HG02981 (cell line): ENCODE data around the gene RRBP1.

Experiments used
- ATAC-seq: cut with Tn5 transposase; IDR thresholded peaks from one replicate; pipeline ENCODE4 v1.9.1; 2021; ENCODE audit warnings: mild to moderate bottlenecking, moderate library complexity; ENCODE audit not compliant: unreplicated experiment

The RRBP1 gene

DNA sequence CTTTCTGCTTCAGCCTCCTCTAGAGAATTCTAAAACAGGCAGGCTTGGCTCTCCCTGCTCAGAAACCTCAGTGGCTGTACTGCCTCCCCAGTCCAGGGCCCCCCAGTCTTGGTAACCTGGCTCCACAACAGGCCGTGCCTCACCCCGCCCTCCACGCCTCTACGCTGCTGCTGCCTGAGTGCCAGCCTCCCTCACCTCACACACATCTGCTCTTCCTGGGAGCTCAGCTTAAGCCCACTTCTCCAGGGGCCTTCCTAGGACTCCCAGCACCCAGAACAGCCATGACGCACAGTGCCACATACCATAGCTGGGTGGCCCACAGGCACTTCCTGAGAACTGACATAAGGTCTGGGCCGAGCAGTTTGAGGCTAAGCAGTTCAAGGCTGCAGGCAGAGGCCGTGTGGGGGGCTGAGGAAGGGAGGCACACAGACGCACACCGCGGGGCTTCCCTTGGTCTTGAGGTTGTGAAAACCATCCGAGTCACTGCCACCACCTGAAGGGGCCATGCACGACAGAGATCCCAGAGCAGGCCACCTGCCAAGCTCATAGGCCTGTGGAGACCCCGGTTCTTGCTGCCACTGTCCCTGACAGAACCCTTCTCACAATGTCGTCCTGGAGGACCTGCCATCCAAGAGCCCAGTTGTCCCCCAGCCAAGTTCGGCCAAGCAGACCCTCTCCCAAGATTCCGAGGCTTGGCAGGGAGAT, 69.6 kb downstream of the RRBP1 start:
- ATAC-seq: no peak

DNA sequence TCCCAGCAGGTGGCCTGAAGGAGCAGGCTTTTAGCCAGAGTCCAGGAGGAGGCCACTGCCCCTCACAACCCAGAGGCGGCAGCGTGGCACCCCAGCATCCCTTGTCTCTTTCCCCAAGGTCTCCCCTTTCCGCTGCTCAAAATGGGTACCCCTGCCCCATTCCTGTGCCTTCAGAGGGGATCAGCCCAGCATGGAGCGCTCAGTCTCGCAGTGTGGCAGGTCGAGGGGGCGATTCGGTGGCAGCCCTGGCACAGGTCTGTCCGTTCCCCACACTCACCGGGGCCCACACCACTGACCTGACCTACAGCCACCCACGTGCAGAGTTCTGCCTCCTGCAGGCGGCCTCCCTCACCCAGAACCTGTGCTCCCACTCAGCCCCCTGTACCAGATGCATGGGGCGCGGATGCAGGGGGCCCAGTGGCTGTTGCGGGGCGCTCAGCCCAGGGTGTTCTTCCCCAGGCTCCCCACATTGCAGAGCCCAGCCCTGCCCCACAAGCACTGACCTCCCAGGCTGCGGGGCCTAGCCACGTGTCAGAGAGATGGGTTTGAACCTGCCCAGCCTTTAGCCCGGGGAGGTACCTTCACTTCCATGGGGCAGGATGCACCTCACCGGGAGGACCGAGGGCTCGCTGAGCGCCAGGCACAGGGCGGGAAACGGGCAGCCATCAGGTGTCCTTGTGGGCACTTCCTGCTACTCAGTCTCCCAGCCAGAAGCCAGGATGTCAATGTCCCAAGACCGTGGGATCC, 70.3 kb downstream of the RRBP1 start:
- no peak for ATAC-seq

DNA sequence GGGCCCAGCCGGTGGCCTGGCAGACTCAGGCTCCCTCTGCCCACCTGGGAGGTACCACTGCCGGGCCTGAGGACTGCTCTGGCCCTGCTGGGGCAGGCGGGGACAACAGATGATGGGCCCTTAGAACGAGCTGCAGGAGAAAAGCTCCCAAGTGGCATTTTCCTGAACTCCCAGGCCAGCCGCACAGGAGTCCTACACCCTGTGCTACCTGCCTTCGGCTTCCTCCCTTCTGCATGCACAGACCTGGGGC, 70.8 kb downstream of the RRBP1 start:
- no peak for ATAC-seq

DNA sequence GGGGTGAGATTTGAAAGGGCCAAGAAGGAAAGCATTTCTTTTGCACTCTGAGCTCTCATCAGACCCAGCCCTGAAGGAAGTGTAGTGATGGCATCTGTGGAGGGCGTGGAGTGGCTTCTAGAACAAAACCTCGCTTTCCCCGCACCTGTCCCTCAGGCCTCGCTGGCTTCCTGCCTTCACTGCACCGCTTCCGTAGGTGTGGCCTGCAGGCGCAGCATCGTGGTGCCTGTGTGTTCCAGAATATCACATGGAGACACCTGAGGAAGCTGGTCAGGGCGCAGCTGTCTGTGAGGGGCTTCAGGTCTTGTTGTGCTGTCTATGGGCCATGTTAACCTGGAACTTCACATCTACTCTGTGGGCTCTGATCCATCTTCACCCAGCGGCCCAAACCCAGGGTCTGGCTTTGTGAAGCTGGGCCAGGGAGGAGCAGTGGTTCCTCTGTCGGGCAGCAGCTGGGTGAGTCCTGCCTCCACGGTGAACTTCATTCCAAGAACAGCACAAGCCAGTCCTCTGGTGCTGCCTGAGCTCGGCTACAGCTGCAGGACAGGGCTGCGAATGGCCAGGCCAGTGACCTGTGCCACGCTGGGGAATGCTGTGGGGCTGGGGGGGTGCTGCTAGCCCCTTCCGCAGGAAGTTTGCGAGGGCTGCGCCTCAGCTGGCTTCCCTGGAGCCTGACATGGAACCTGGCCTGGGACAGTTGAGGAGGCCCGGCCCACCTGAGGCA, 71.3 kb downstream of the RRBP1 start:
- ATAC-seq: no peak

DNA sequence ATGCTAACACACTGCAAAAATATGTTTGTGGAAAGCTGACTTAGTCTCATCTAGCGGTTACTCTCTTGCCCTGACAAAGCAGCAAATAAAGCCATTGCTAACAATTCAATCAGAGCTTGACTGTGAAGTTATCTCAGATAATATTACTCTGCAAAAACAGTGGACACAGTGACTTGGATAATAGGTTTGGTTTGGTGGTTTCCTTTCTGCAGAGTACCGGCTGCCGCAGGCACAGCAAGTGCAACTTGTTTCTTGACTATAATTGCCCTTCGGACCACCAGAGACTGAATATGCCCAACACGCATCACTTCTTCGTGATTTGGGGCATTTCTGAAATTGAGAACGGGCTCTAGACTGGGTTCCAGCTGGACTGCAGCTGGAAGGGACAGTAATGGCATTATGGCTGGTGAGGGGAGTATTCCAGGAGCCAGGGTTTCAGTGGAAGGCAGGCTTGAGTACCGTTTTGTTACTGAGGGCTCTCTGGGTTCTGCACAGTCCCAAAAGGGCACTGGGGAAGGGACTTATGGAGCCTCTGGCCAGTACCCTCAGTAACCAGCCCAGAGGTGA, 72.1 kb downstream of the RRBP1 start:
- no peak for ATAC-seq

DNA sequence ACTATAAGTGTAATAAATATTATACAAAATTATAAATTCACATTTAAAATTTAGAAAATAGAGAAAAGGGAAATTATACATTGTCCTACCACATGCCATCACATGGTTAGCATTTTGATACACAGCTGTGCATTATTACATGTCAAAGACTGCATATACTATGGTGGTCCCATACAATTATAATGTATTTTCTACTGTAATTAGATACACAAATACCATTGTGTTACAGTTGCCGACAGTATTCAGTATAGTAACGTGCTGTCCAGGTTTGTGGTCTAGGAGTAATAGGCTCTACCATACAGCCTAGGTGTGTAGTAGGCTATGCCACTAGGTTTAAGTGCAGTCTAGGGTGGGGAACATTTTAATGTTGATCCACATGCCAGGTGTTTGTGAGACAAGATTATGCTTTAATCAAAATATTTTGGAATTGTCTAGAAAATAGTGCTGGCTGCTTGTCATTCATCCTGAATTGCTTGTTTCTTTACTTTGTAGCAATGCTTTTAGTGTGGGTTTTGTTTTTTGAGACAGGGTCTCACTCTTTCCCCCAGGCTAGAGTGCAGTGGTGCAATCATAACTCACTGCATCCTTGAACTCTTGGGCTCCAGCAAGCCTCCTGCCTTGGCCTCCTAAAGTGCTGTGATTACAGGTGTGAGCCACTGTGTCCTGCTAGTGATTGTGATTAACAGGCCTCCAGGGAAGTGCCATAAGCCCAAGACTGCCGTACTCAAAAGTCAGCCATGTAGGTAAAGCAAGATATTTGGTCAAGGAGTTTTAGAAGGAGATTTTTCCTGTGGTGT, 73.1 kb downstream of the RRBP1 start:
- ATAC-seq: no peak

DNA sequence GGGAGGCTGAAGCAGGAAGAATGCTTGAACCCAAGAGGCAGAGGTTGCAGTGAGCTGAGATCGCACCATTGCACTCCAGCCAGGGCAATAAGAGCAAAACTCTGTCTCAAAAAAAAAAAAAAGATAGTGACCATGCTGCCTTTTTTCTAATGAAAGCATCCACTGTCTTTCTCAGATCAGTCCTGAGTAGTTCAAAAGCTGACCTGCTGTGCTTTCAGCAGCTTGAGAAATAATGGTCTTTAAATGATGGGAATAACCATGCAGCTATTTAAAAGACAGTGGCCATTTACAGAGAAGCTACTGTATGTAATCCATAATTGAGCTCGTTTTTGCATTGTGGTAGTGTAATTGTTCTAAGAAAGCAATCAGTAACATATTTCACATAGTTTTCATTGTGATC, 76.0 kb downstream of the RRBP1 start:
- no peak for ATAC-seq

DNA sequence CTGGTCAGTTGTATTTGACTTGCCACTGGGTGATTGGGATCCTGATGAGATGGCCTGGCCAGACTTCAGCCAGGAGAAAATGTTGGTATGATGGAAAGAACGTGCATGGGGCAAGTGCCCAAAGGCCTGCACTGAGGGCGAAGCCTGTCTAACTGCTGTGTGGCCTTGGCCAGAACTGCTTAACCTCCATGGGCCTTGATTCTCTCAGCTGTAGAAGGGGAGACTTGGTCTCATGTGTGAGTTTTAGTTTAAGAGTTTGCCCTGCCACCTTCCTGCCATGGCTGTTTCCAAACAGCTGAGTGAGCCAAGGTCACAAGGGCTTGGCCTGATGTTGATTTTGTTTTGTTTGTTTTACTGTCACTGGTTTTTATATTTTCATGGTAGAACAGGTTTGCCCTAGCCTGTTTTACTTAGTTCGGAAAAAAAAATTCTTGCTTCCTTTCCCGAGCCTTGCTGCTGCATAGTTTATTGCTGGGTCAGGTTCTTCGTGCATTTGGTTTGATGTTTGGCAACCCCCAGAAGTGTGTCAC, 76.8 kb downstream of the RRBP1 start:
- ATAC-seq: no peak

DNA sequence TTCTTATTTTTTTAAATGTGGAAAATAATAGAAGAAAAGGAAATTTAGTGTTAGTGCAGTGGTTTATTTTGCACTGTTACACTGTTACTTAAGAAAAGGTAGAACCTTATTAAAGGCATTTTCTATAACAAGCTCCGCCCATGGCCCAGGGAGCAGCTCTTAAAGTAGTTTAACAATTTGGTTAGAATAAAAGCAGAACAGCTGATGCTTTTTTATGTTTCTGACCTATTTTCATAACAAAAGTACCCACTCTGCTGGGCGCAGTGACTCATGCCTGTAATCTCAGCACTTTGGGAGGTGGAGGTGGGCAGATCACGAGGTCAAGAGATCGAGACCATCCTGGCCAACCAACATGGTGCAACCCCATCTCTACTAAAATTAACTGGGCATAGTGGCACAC, 79.5 kb downstream of the RRBP1 start:
- ATAC-seq: no peak

DNA sequence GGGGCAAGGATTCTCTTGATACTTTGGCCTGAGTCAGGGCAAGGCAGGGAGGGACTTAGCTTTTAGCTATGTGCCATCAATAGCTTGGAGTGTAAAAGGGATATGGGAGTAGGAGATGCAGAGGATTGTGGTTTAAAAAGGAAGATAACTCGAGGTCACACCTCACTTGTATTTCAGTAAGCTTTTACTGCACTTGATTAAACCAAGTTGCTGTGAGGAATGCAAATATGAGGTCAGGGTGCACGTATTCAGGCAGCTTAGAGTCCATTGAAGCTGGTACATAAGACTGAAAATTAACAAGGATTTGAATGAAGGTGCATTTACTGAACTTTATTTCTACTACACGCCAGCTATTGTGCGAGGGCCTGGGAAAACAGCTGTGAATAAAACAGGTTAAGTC, 80.1 kb downstream of the RRBP1 start:
- ATAC-seq: no peak

DNA sequence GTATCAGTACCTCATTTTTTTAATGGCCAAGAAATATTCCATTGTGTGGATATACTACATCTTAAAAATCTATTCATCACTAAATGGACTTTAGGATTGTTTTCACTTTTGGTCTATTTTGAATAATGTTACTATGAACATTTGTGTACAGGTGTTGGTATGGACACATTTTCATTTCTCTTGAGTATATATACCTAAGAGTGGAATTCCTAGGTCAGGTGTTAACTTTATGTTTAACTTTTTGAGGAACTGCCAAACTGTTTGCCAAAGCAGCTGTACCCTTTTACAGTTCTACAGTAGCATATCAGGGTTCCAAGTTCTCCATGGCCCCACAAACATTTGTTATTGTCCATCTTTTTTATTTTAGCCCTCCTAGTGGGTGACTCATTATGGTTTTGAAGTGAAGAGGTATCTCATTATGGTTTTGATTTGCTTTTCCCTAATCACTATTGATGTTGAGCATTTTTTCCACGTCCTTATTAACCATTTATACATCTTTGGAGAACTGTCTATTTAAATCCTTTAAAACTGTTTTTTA, 84.0 kb downstream of the RRBP1 start:
- no peak for ATAC-seq

DNA sequence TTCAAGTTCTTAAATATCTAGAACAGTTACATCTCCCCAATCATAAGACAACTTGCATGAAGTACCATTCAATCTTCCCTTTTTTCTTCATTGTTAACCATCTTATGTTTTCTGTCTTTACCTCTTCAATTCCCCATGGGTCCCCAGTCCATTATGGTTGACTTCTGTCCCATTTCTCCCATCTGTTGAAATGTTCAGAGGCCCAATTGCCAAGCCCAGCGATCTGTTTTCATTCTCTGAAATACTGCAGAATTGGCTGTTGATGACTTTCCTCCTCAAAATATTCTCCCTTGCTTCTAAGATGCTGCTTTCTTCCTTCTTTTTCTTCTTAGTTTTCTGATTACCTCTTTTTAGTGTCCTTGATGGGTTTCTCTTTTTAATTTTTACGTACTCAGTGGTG, 86.2 kb downstream of the RRBP1 start:
- no peak for ATAC-seq

DNA sequence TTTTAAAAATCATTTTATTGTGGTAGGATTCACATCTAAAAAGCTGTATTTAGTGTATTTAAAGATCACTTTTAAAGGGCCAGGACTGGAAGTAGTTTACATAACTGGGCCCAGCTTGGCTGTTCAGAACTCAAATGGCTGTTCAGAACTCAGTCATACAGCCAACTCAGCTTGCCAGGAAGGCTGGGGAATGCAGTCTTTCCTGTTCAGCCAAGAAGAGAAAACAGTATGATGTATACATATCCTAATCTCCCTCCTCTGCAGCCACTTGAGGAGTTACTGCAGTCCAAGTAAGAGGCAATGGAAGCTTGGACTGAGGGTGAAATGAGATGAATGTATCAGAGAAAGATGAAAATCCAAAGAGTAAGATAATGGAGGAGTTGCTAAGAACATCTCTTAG, 87.6 kb downstream of the RRBP1 start:
- no peak for ATAC-seq

DNA sequence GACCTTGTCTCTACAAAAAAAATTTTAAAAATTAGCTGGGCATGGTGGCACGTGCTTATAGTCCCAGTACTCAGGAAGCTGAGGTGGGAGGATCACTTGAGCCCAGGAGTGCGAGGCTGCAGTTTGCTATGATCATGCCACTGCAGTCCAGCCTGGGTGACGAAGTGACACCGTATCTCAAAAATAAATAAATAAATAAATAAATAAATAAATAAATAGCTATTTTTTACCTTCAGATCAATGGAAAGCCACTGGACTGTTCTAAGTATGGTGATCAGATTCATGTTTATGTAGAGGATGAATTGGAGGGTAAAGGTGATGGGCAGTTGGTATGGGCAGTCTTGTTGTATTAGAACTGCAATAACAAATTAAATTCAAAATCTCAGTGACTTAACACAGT, 88.1 kb downstream of the RRBP1 start:
- no peak for ATAC-seq

DNA sequence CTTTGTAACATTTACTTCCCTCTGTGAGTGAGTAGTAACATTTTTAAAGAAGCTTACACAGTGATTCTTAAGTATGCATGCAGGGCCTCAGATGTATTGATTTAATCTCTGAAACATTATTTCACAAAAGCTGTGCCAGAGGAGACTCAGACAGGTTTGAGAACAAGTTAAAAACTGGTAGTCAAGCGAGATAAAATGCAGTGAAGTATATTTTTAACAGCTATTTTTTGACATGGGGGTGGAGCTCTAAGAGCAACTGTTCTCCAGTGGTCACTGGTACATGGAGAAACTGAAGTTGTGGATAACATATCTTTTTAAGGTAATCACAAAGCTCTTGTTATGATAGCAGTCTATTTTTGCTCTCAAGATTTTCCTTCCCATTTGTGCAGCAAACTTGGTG, 91.8 kb downstream of the RRBP1 start:
- no peak for ATAC-seq

DNA sequence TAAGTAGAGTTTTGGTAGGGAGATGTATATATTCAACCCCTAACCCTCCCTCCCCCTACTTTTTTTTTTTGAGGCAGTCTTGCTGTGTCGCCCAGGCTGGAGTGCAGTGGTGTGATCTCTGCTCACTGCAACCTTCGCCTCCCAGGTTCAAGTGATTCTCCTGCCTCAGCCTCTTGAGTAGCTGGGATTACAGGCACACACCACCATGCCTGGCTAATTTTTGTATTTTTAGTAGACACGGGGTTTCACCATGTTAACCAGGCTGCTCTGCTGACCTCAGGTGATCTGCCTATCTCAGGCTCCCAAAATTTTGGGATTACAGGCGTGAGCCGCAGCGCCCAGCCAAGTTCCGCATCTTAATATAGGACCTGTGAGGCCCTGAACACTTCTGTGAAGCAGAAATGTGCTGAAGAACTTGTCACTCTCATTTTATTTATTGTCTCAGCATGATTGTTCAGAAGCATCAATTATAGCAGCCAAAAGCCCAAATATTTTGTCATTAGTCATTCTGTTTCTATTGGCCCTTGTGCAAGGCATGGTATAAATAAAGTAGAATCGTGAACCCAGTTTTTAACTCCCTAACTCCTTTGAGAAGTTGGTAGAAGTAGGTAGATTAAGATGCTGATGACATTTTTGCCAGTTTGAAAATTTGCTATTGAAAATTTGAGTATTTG, 92.7 kb downstream of the RRBP1 start:
- no peak for ATAC-seq

DNA sequence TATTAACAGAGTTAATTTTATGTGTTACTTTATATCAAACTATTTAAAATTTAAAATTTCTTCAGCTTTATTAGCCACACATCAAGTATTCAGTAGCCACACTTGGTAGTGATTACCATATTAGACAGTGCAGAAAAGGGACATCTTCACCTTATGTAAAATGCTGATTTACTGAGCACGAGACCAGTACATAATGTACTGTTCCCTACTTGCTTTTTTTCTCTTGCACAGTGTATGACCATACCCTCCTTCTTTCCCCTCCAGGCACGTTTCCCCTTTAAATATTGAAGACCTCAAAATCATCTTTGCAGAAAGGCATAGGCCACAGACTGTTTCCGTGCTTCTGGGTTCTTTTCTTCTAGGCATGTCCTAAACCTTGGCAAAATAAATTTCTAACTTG, 94.2 kb downstream of the RRBP1 start:
- no peak for ATAC-seq

DNA sequence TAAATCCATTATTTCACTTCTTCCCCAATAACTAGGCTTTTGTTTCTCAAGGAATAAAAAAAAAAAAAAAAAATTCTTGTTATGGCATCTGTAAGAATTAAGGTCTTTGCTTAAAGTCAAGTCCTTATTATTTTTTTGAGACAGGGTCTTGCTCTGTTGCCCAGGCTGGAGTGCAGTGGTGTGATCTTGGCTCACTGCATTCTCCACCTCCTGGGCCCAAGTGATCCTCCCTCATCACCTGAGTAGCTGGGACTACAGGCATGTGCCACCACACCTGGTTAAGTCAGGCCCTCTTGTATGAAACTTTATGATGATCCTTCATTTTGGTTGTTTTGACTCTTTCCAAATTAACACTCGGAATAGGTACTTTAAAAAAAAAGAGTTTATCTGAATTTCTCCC, 94.9 kb downstream of the RRBP1 start:
- ATAC-seq: no peak

DNA sequence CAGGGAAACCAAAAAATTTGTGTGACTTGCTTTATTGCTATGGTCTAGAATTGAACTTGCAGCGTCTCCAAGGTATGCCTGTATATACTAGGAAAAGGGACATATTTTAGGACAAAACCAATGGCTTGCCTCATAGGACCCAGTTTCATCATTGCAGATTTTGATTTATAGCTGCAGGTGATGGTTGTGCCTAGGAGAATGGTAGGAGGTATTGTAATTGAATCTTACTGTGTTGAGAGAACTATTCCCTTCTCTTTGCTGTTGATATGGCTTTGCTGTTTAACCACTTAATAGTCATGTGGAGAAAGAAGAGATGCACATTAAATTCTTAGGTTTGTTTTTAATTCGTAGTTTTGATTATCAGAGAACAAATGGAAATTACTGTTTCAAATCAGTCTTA, 95.8 kb downstream of the RRBP1 start:
- no peak for ATAC-seq

DNA sequence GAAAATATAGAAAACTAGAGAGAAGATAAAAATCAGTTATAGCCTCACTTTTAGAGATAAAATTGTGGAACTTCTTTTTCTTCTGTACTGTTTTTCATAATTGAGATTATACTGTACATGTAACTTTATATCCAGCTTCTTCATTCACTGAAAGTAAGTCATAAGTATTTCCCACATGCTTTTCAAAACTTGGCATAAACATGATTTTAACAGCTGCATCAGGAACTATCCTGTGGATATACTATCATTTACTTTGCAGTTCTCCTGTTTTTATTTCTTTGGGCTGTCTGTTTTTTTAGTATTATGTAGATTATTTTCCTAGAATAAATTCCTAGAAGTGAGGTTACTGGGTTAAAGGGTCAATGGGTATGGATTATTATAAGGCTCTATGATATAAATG, 97.4 kb downstream of the RRBP1 start:
- no peak for ATAC-seq
